ENCODE results near the gene EPS8L1. TPM values are rescaled to one million over a fixed set of nuclear protein-coding genes. Genes with fewer than 3 reads are reported as not detected.
"Not testable (repeated sequence)": the region's sequence is repeated elsewhere in the genome, so short reads cannot be mapped to it uniquely, and the experiment has no call there.

The EPS8L1 gene
- total and polyA plus RNA-seq, 2 of the 4 experiments (the other 2 are of a cell fraction) = 0.90 to 2.9 TPM

DNA sequence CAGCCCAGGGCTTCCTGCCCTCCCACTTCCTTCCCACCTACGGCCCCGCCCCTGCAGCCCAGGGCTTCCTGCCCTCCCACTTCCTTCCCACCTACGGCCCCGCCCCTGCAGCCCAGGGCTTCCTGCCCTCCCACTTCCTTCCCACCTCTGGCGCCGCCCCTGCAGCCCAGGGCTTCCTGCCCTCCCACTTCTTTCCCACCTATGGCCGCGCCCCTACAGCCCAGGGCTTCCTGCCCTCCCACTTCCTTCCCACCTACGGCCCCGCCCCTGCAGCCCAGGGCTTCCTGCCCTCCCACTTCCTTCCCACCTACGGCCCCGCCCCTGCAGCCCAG is 48.6 kb upstream of the EPS8L1 start:
- CTCF ChIA-PET; H2AK9ac ChIP-seq (replicated peaks; ENCODE audit: low read depth, low read length, poor library complexity); ATAC-seq (ENCODE audit: low read depth): not testable (repeated sequence)

More for the DNA sequence above, 48.6 kb upstream of the EPS8L1 start:
- H3K79me1 ChIP-seq (ENCODE audit: low read depth in 1 of 2, low read length in 2 of 2); H3K4me3 ChIP-seq (ENCODE audit: insufficient read depth, low read depth, low read length); H4K20me1 ChIP-seq (ENCODE audit: insufficient read depth, low read length); intact Hi-C loops (cut with micrococcal nuclease); H2BK5ac ChIP-seq (ENCODE audit: low read depth, low read length, poor library complexity, severe bottlenecking); H3K27ac ChIP-seq (ENCODE audit: insufficient read depth, low read length); H3K9me3 ChIP-seq (ENCODE audit: control insufficient read depth, insufficient read depth, low read length); H3K4me2 ChIP-seq (ENCODE audit: low read depth, low read length); H3K14ac ChIP-seq (replicated peaks; ENCODE audit: low read depth, low read length); dilution Hi-C loops (cut with HindIII; ENCODE audit: low sequenced_read_pairs, unreplicated experiment); H3K36me3 ChIP-seq (ENCODE audit: control insufficient read depth, insufficient read depth, low read length); H3K18ac ChIP-seq (ENCODE audit: low read depth, low read length); H3K56ac ChIP-seq (ENCODE audit: extremely low read depth, insufficient read depth, low read length); H3K4ac ChIP-seq (ENCODE audit: low read depth, low read length); POLR2A ChIA-PET (ENCODE audit: unreplicated experiment); H4K91ac ChIP-seq (ENCODE audit: insufficient read depth, low read depth, low read length); H3K27me3 ChIP-seq (ENCODE audit: control insufficient read depth, insufficient read depth, low read length); H4K8ac ChIP-seq (ENCODE audit: low read depth in 2 of 2, low read length in 2 of 2); H2BK15ac ChIP-seq (ENCODE audit: low read depth, low read length); H2AK5ac ChIP-seq (ENCODE audit: low read depth, low read length); DNase-seq; BruUV-seq (replicated peaks); H3K23ac ChIP-seq (ENCODE audit: low read depth, low read length); H2BK120ac ChIP-seq (ENCODE audit: low read depth, low read length); H2BK20ac ChIP-seq (ENCODE audit: low read depth, low read length); H3K9ac ChIP-seq (ENCODE audit: low read depth, low read length); H4K5ac ChIP-seq (ENCODE audit: low read depth, low read length); H3K4me1 ChIP-seq (ENCODE audit: control insufficient read depth, insufficient read depth, low read length); H2AFZ ChIP-seq (replicated peaks; ENCODE audit: low read length, poor library complexity); in situ Hi-C loops (cut with MboI; ENCODE audit: low sequenced_read_pairs); H3K9me1 ChIP-seq (ENCODE audit: insufficient read depth, low read length): not testable (repeated sequence)
- no CpG with 5 or more reads among the region's 12 CpGs for WGBS, 2 experiments (ENCODE audit: extremely low coverage in 2 of 2, insufficient read length in 1 of 2)
